ENCODE results near the gene DTNB. TPM values are rescaled to one million over a fixed set of nuclear protein-coding genes. Genes with fewer than 3 reads are reported as not detected.

Gene DTNB
- total and polyA plus RNA-seq, 2 of the 4 experiments (the other 2 are of a cell fraction) = 3.8 to 5.3 TPM

GRCh38 chr2:25570161-25570845 lies 103.1 kb downstream of the DTNB start:
- Histone ChIP-seq H2BK15ac (ENCODE audit: low read depth, low read length) (no peak overlapping the region), H3K27ac (ENCODE audit: insufficient read depth, low read length) (no peak overlapping the region), H3K18ac (ENCODE audit: low read depth, low read length) (no peak overlapping the region), H4K5ac (ENCODE audit: low read depth, low read length) (no peak overlapping the region), H2BK120ac (ENCODE audit: low read depth, low read length) (no peak overlapping the region), H2AFZ (replicated peaks; ENCODE audit: low read length, poor library complexity) (no peak overlapping the region), H3K36me3 (ENCODE audit: control insufficient read depth, insufficient read depth, low read length) (no peaks in the 10 kb centered on the region), H3K56ac (ENCODE audit: extremely low read depth, insufficient read depth, low read length) (no peak overlapping the region), H3K9ac (ENCODE audit: low read depth, low read length) (no peak overlapping the region), H3K79me1 (ENCODE audit: low read depth in 1 of 2, low read length in 2 of 2) (no peaks in the 10 kb centered on the region), H4K8ac (ENCODE audit: low read depth in 2 of 2, low read length in 2 of 2) (no peak overlapping the region), H3K4me3 (ENCODE audit: insufficient read depth, low read depth, low read length) (no peak overlapping the region), H3K14ac (replicated peaks; ENCODE audit: low read depth, low read length) (no peak overlapping the region), H3K23ac (ENCODE audit: low read depth, low read length) (no peak overlapping the region), H4K20me1 (ENCODE audit: insufficient read depth, low read length) (no peaks in the 10 kb centered on the region), H3K9me1 (ENCODE audit: insufficient read depth, low read length) (no peaks in the 10 kb centered on the region), H3K9me3 (ENCODE audit: control insufficient read depth, insufficient read depth, low read length) (no peaks in the 10 kb centered on the region), H4K91ac (ENCODE audit: insufficient read depth, low read depth, low read length) (no peak overlapping the region), H2AK9ac (replicated peaks; ENCODE audit: low read depth, low read length, poor library complexity) (no peak overlapping the region), H3K4me1 (ENCODE audit: control insufficient read depth, insufficient read depth, low read length) (no peaks in the 10 kb centered on the region), H3K4me2 (ENCODE audit: low read depth, low read length) (no peak overlapping the region), H2BK5ac (ENCODE audit: low read depth, low read length, poor library complexity, severe bottlenecking) (no peak overlapping the region), H3K27me3 (ENCODE audit: control insufficient read depth, insufficient read depth, low read length) (no peaks in the 10 kb centered on the region), H2AK5ac (ENCODE audit: low read depth, low read length) (no peak overlapping the region), H3K4ac (ENCODE audit: low read depth, low read length) (no peak overlapping the region), H2BK20ac (ENCODE audit: low read depth, low read length) (no peak overlapping the region)
- ATAC-seq (ENCODE audit: low read depth) (no peak), DNase-seq (peak; percentile 33)
- no TSS peak for BruUV-seq (replicated peaks)
- intact Hi-C loops (cut with micrococcal nuclease) = no loop called here
- in situ Hi-C loops (cut with MboI; ENCODE audit: low sequenced_read_pairs) = no loop called here
- POLR2A ChIA-PET (ENCODE audit: unreplicated experiment) = no interaction called here
- dilution Hi-C loops (cut with HindIII; ENCODE audit: low sequenced_read_pairs, unreplicated experiment) = no loop called here
- CTCF ChIA-PET = no interaction called here
- 86% methylated on average over 1 of the region's 3 CpGs; no CpG with 5 or more reads in 1 of the 2 experiments for WGBS, 2 experiments (ENCODE audit: extremely low coverage in 2 of 2, insufficient read length in 1 of 2)
- TF ChIP-seq FOS (IDR thresholded peaks at IDR 0.05; ENCODE audit: low read depth, low read length) = no peak
- no peak for TF ChIP-seq RCOR1 (IDR thresholded peaks at IDR 0.05; ENCODE audit: insufficient replicate concordance, low read length)
- no peak for TF ChIP-seq NFE2L2 (IDR thresholded peaks at IDR 0.05; ENCODE audit: low read depth, low read length)
- no peak for TF ChIP-seq MAFK (IDR thresholded peaks at IDR 0.05; ENCODE audit: low read depth, low read length)
- no peak for TF ChIP-seq POLR2A (IDR thresholded peaks at IDR 0.05; ENCODE audit: low read depth, low read length)
- TF ChIP-seq MXI1 (IDR thresholded peaks at IDR 0.05; ENCODE audit: borderline replicate concordance, low read depth, low read length) = no peak
- no peak for TF ChIP-seq BHLHE40 (IDR thresholded peaks at IDR 0.05; ENCODE audit: low read depth, low read length)
- no peak for TF ChIP-seq ELK1 (IDR thresholded peaks at IDR 0.05; ENCODE audit: borderline replicate concordance, low read depth, low read length)
- no peak for TF ChIP-seq CEBPB (IDR thresholded peaks at IDR 0.05; ENCODE audit: low read depth, low read length)
- no peak for TF ChIP-seq RAD21 (IDR thresholded peaks at IDR 0.05; ENCODE audit: low read length)
- no peak for TF ChIP-seq RFX5 (IDR thresholded peaks at IDR 0.05; ENCODE audit: low read depth, low read length)
- TF ChIP-seq USF2 (IDR thresholded peaks at IDR 0.05; ENCODE audit: low read depth, low read length) = no peak
- no peak for TF ChIP-seq SMC3 (IDR thresholded peaks at IDR 0.05; ENCODE audit: low read depth, low read length)
- TF ChIP-seq MAZ (IDR thresholded peaks at IDR 0.05; ENCODE audit: borderline replicate concordance, low read depth, low read length) = no peak
- TF ChIP-seq CTCF (conservative IDR thresholded peaks at IDR 0.05; ENCODE audit: low read depth, low read length) = no peak
- TF ChIP-seq CHD1 (IDR thresholded peaks at IDR 0.05; ENCODE audit: low read depth, low read length) = no peak
